Breast epithelium (tissue), 4 donors: Measurements from ENCODE around the gene TNPO1. TPM values are rescaled to one million over a fixed set of nuclear protein-coding genes. Genes with fewer than 3 reads are reported as not detected.
"Not testable (repeated sequence)": the region's sequence is repeated elsewhere in the genome, so short reads cannot be mapped to it uniquely, and the experiment has no call there.

Experiments used
- DNase-seq, 2 donors: peaks; one replicate each; pipeline ENCODE4 v3.0.0-alpha.2; 2019; ENCODE audit warnings: low spot score in 2 of 2
- H3K27ac ChIP-seq, 2 donors: fragments of 200-600 bp; sonication (generic) in 1 of 2; one replicate each; pipeline ENCODE4 v1.5.1; 2016 to 2019; ENCODE audit warnings: mild to moderate bottlenecking in 1 of 2
- H3K27me3 ChIP-seq, 2 donors: fragments of 200-600 bp; sonication (generic) in 1 of 2; one replicate each; pipeline versions ENCODE4 v1.5.1 to v1.6.0; 2017 to 2019; ENCODE audit warnings: control low read depth in 1 of 2, mild to moderate bottlenecking in 1 of 2
- H3K36me3 ChIP-seq: fragments of 200-600 bp; one replicate; pipeline ENCODE4 v1.5.1; 2019
- H3K4me1 ChIP-seq, 2 donors: fragments of 200-600 bp; sonication (generic); one replicate each; pipeline ENCODE4 v1.5.1; 2016 to 2019; ENCODE audit warnings: control low read depth in 1 of 2
- H3K4me3 ChIP-seq, 3 donors: fragments of 200-600 bp; sonication (generic); 1 replicate in 2 of 3; 2 replicates in 1 of 3; pipeline ENCODE4 v1.5.1; 2016 to 2019; ENCODE audit warnings: mild to moderate bottlenecking in 3 of 3, moderate library complexity in 2 of 3
- H3K9me3 ChIP-seq, 2 donors: fragments of 200-600 bp; sonication (generic) in 1 of 2; one replicate each; pipeline ENCODE4 v1.5.1; 2016 to 2019; ENCODE audit warnings: control low read depth in 1 of 2
- POLR2A ChIP-seq: fragments of 450-650 bp; IDR thresholded peaks from one replicate; pipeline ENCODE4 v1.6.1; 2016; ENCODE audit warnings: antibody characterized with exemption, mild to moderate bottlenecking, moderate library complexity
- POLR2AphosphoS5 ChIP-seq, 3 donors: sonication (generic); formaldehyde crosslinking; IDR thresholded peaks; one replicate each; pipeline ENCODE4 v1.6.1; 2017; ENCODE audit warnings: antibody characterized with exemption in 3 of 3
- intact Hi-C: fragments of 100-400 bp; cut with DNase I; formaldehyde crosslinking; loops from one replicate; pipeline ENCODE4 v1.15.1; 2023; ENCODE audit warnings: low total_unique reads
- total RNA-seq, 3 donors: library from RNA; depleted of rRNA; stranded (reverse); fragments of >200 nt; gene quantifications; one replicate each; pipeline ENCODE4 v1.1.0, GENCODE V29; 2016
- TF ChIP-seq, protein P1 (sequence below), 3 donors: fragments of 450-650 bp; IDR thresholded peaks; one replicate each; pipeline ENCODE4 v1.5.1; 2016 to 2017; ENCODE audit warnings: antibody characterized with exemption in 3 of 3, mild to moderate bottlenecking in 3 of 3, moderate library complexity in 3 of 3

The TNPO1 gene
- total RNA-seq, 3 donors from 2014 or later, result 87.5 to 105 (median 87.8) TPM

DNA sequence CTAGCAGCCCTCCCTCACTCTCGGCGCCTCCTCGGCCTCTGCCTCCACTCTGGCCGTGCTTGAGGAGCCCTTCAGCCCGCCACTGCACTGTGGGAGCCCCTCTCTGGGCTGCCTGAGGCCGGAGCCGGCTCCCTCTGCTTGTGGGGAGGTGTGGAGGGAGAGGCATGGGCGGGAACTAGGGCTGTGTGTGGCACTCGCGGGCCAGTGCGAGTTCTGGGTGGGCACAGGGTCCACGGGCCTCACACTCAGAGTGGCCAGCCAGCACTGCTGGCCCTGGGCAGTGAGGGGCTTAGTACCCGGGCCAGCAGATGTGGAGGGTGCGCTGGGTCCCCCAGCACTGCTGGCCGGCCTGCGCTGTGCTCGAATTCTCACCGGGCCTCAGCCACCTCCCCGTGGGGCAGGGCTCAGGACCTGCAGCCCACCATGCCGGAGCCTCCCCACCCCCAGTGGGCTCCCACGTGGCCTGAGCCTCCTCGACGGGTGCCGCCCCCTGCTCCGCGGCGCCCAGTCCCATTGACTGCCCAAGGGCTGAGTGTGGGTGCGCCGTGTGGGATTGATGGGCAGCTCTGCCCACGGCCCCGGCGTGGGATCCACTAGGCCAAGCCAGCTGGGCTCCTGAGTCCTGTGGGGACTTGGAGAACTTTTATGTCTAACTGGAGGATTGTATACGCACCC is 109.0 kb downstream of the TNPO1 start:
- no peak for DNase-seq
- Histone ChIP-seq H3K9me3 (no peaks in the 10 kb centered on the region), H3K27me3 (no peaks in the 10 kb centered on the region), H3K27ac (no peak overlapping the region), H3K4me3 (no peak overlapping the region), H3K4me1 (no peaks in the 10 kb centered on the region), H3K36me3 (no peaks in the 10 kb centered on the region)
- intact Hi-C loops, result no loop called here
- TF ChIP-seq POLR2A (no peak), POLR2AphosphoS5 (IDR thresholded peaks at IDR 0.05) (no peak)
- TF ChIP-seq, protein P1, sequence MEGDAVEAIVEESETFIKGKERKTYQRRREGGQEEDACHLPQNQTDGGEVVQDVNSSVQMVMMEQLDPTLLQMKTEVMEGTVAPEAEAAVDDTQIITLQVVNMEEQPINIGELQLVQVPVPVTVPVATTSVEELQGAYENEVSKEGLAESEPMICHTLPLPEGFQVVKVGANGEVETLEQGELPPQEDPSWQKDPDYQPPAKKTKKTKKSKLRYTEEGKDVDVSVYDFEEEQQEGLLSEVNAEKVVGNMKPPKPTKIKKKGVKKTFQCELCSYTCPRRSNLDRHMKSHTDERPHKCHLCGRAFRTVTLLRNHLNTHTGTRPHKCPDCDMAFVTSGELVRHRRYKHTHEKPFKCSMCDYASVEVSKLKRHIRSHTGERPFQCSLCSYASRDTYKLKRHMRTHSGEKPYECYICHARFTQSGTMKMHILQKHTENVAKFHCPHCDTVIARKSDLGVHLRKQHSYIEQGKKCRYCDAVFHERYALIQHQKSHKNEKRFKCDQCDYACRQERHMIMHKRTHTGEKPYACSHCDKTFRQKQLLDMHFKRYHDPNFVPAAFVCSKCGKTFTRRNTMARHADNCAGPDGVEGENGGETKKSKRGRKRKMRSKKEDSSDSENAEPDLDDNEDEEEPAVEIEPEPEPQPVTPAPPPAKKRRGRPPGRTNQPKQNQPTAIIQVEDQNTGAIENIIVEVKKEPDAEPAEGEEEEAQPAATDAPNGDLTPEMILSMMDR (IDR thresholded peaks at IDR 0.05), result no peak

DNA sequence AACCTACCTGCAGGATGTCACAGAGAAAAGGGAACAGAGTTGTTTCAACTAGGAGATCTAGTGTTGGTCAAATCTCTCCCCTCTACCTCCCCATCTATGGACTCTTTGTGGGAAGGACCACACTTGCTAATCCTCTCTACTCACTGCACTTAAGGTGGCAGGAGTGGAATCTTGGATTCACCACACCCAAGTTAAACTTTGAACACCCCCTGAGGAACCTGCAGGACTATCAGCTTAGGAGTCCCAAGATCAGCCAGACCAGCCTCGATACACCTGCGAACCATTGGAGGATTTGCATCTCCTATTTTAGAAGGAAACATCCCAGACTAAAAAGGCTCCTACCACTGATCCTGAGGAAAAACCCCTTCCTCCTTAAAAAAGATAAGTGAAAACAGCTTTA is 116.2 kb downstream of the TNPO1 start:
- H3K9me3 ChIP-seq, H3K27ac ChIP-seq, H3K4me3 ChIP-seq, intact Hi-C loops, DNase-seq, H3K36me3 ChIP-seq, H3K27me3 ChIP-seq, H3K4me1 ChIP-seq: not testable (repeated sequence)

GRCh38 chr5:72934953-72935725 is 118.7 kb downstream of the TNPO1 start:
- intact Hi-C loops, H3K9me3 ChIP-seq, H3K36me3 ChIP-seq, H3K27ac ChIP-seq, H3K4me3 ChIP-seq, H3K27me3 ChIP-seq, DNase-seq, H3K4me1 ChIP-seq: not testable (repeated sequence)

DNA sequence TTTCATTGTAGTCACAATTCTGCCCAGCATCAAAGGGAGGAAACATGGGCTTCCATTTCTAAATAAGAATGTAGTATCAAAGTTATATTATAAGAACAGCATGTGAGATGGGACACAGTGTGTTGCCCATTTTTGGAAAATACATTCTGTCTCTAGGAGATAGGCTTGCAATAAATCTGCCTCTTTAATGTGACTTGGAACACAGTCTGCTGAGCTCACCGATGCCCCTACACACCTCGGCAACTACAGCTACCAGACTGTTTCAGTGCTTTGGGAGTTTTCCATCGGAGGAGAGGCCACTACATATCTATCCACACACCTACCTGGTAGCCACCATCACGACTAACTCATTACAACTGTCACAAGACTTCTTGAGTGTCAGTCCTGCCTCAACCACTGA is 120.4 kb downstream of the TNPO1 start:
- intact Hi-C loops, result no loop called here
- DNase-seq, result no peak
- Histone ChIP-seq H3K27ac (no peak overlapping the region), H3K27me3 (no peaks in the 10 kb centered on the region), H3K4me1 (no peaks in the 10 kb centered on the region), H3K36me3 (no peaks in the 10 kb centered on the region), H3K9me3 (no peaks in the 10 kb centered on the region), H3K4me3 (no peak overlapping the region)
- TF ChIP-seq POLR2A (no peak), POLR2AphosphoS5 (IDR thresholded peaks at IDR 0.05) (no peak)
- TF ChIP-seq, protein P1 (IDR thresholded peaks at IDR 0.05), result no peak

GRCh38 chr5:72937517-72938061 is 121.1 kb downstream of the TNPO1 start:
- Histone ChIP-seq H3K27me3 (no peaks in the 10 kb centered on the region), H3K4me1 (no peaks in the 10 kb centered on the region), H3K36me3 (no peaks in the 10 kb centered on the region), H3K9me3 (no peaks in the 10 kb centered on the region), H3K4me3 (no peak overlapping the region), H3K27ac (no peak overlapping the region)
- no peak for DNase-seq
- intact Hi-C loops, result no loop called here
- TF ChIP-seq POLR2AphosphoS5 (IDR thresholded peaks at IDR 0.05) (no peak), POLR2A (no peak)
- TF ChIP-seq, protein P1 (IDR thresholded peaks at IDR 0.05), result no peak

GRCh38 chr5:72938206-72938605 is 121.7 kb downstream of the TNPO1 start:
- H3K36me3 ChIP-seq, result no peaks in the 10 kb centered on the region
- no peak overlapping the region for H3K4me3 ChIP-seq
- H3K4me1 ChIP-seq, result no peaks in the 10 kb centered on the region
- TF ChIP-seq, protein P1 (IDR thresholded peaks at IDR 0.05), result no peak
- TF ChIP-seq POLR2AphosphoS5 (IDR thresholded peaks at IDR 0.05) (no peak), POLR2A (no peak)
- H3K27ac ChIP-seq, result no peak overlapping the region
- no peak for DNase-seq
- no peaks in the 10 kb centered on the region for H3K27me3 ChIP-seq
- intact Hi-C loops, result no loop called here
- no peaks in the 10 kb centered on the region for H3K9me3 ChIP-seq
